H9 (cell line): Measurements from ENCODE around the gene ZMYM3. TPM values are rescaled to one million over a fixed set of nuclear protein-coding genes. Genes with fewer than 3 reads are reported as not detected.

ENCODE experiments used
- DNase-seq: peaks from one replicate; pipeline ENCODE4 v3.0.0-alpha.2; 2017
- H2AFZ ChIP-seq: one replicate; pipeline ENCODE4 v1.6.1; 2013; ENCODE audit warnings: mild to moderate bottlenecking, low read length, control low read depth, moderate library complexity
- H2AK5ac ChIP-seq: 2 replicates; pipeline ENCODE4 v1.6.1; 2013; ENCODE audit warnings: low read length, control low read depth, mixed read lengths; ENCODE audit not compliant: insufficient read length
- H2BK120ac ChIP-seq: one replicate; pipeline ENCODE4 v1.6.1; 2013; ENCODE audit warnings: low read depth, mild to moderate bottlenecking, low read length, control low read depth, inconsistent platforms; ENCODE audit not compliant: poor library complexity, severe bottlenecking
- H2BK12ac ChIP-seq: 2 replicates; pipeline ENCODE4 v1.6.1; 2013; ENCODE audit warnings: low read length, control low read depth, mixed read lengths, low read depth; ENCODE audit not compliant: insufficient read length
- H2BK15ac ChIP-seq: 2 replicates; pipeline ENCODE4 v1.6.1; 2013; ENCODE audit warnings: low read depth, low read length, control low read depth
- H2BK20ac ChIP-seq: one replicate; pipeline ENCODE4 v1.6.1; 2013; ENCODE audit warnings: low read depth, mild to moderate bottlenecking, low read length, control low read depth, inconsistent platforms; ENCODE audit not compliant: poor library complexity, severe bottlenecking
- H2BK5ac ChIP-seq: 2 replicates; pipeline ENCODE4 v1.6.1; 2013; ENCODE audit warnings: low read length, control low read depth, mixed read lengths; ENCODE audit not compliant: insufficient read length
- H3K14ac ChIP-seq: 2 replicates; pipeline ENCODE4 v1.6.1; 2013; ENCODE audit warnings: low read length, control low read depth; ENCODE audit not compliant: insufficient read depth
- H3K18ac ChIP-seq: 2 replicates; pipeline ENCODE4 v1.6.1; 2013; ENCODE audit warnings: low read depth, mild to moderate bottlenecking, mixed read lengths, low read length, control low read depth; ENCODE audit not compliant: insufficient read length
- H3K23ac ChIP-seq: 2 replicates; pipeline ENCODE4 v1.6.1; 2013; ENCODE audit warnings: low read length, control low read depth, mixed read lengths, low read depth; ENCODE audit not compliant: insufficient read length
- H3K23me2 ChIP-seq: 2 replicates; pipeline ENCODE4 v1.6.1; 2013; ENCODE audit warnings: low read depth, mild to moderate bottlenecking, mixed read lengths, low read length, control low read depth; ENCODE audit not compliant: insufficient read length, poor library complexity, severe bottlenecking
- H3K27ac ChIP-seq: 2 replicates; pipeline ENCODE4 v1.5.1; 2013; ENCODE audit warnings: low read length, control low read depth, mixed read lengths, low read depth; ENCODE audit not compliant: insufficient read length
- H3K27me3 ChIP-seq: 2 replicates; pipeline ENCODE4 v1.6.1; 2013; ENCODE audit warnings: low read length, control low read depth, inconsistent platforms; ENCODE audit not compliant: insufficient read depth
- H3K4ac ChIP-seq: 2 replicates; pipeline ENCODE4 v1.6.1; 2013; ENCODE audit warnings: low read depth, mild to moderate bottlenecking, control low read depth, inconsistent platforms, low read length, moderate library complexity
- H3K4me1 ChIP-seq: 2 replicates; pipeline ENCODE4 v1.6.1; 2013; ENCODE audit warnings: low read length, control low read depth, inconsistent platforms; ENCODE audit not compliant: insufficient read depth
- H3K4me2 ChIP-seq: 2 replicates; pipeline ENCODE4 v1.6.1; 2013; ENCODE audit warnings: low read length, control low read depth, mixed read lengths; ENCODE audit not compliant: insufficient read length, insufficient read depth
- H3K56ac ChIP-seq: 2 replicates; pipeline ENCODE4 v1.6.1; 2013; ENCODE audit warnings: low read depth, mild to moderate bottlenecking, mixed read lengths, low read length, control low read depth; ENCODE audit not compliant: insufficient read length
- H3K79me1 ChIP-seq: 2 replicates; pipeline ENCODE4 v1.6.1; 2013; ENCODE audit warnings: low read depth, mild to moderate bottlenecking, moderate library complexity, low read length, control low read depth, inconsistent platforms; ENCODE audit not compliant: insufficient read depth, poor library complexity, severe bottlenecking
- H3K79me2 ChIP-seq: 2 replicates; pipeline ENCODE4 v1.6.1; 2013; ENCODE audit warnings: low read length, control low read depth, inconsistent platforms; ENCODE audit not compliant: insufficient read depth
- H3K9ac ChIP-seq: 2 replicates; pipeline ENCODE4 v1.6.1; 2013; ENCODE audit warnings: low read length, control low read depth, mixed read lengths; ENCODE audit not compliant: insufficient read length; ENCODE audit errors: extremely low read depth
- H3K9me3 ChIP-seq: one replicate; pipeline ENCODE4 v1.6.1; 2013; ENCODE audit warnings: low read depth, low read length, inconsistent platforms; ENCODE audit not compliant: control insufficient read depth
- H3T11ph ChIP-seq: one replicate; pipeline ENCODE4 v1.6.1; 2013; ENCODE audit warnings: mild to moderate bottlenecking, low read length, control low read depth, inconsistent platforms
- H4K20me1 ChIP-seq: one replicate; pipeline ENCODE4 v1.6.1; 2013; ENCODE audit not compliant: control insufficient read depth, insufficient read length, insufficient read depth
- H4K5ac ChIP-seq: 2 replicates; pipeline ENCODE4 v1.6.1; 2013; ENCODE audit warnings: low read depth, mild to moderate bottlenecking, mixed read lengths, low read length, control low read depth; ENCODE audit not compliant: insufficient read length
- H4K8ac ChIP-seq: replicated peaks from 2 replicates; pipeline ENCODE4 v1.6.1; 2013; ENCODE audit warnings: low read length, control low read depth, mixed read lengths, low read depth; ENCODE audit not compliant: insufficient read length
- H4K91ac ChIP-seq: 2 replicates; pipeline ENCODE4 v1.6.1; 2013; ENCODE audit warnings: low read depth, mild to moderate bottlenecking, moderate library complexity, mixed read lengths, low read length, control low read depth; ENCODE audit not compliant: insufficient read length
- H3K27ac Mint-ChIP-seq, 3 experiments: 2 replicates in 2 of 3; 3 replicates in 1 of 3; pipeline ENCODE4 v1.8.0; 2020 to 2021; ENCODE audit warnings: mixed read lengths in 3 of 3, mild to moderate bottlenecking in 1 of 3, moderate library complexity in 1 of 3
- H3K27me3 Mint-ChIP-seq: 2 replicates; pipeline ENCODE4 v1.8.0; 2021; ENCODE audit warnings: low read depth, mild to moderate bottlenecking, moderate library complexity, mixed read lengths
- H3K36me3 Mint-ChIP-seq, 3 experiments: 2 replicates in 2 of 3; 3 replicates in 1 of 3; pipeline ENCODE4 v1.8.0; 2020 to 2021; ENCODE audit warnings: low read depth in 3 of 3, mixed read lengths in 3 of 3; ENCODE audit not compliant: insufficient read depth in 1 of 3
- H3K4me1 Mint-ChIP-seq, 2 experiments: 2 replicates each; pipeline ENCODE4 v1.8.0; 2020; ENCODE audit warnings: mixed read lengths in 2 of 2
- H3K4me3 Mint-ChIP-seq, 2 experiments: 2 replicates in 1 of 2; 3 replicates in 1 of 2; pipeline ENCODE4 v1.8.0; 2020 to 2021; ENCODE audit warnings: mild to moderate bottlenecking in 2 of 2, mixed read lengths in 2 of 2, moderate library complexity in 1 of 2
- H3K9me3 Mint-ChIP-seq, 2 experiments: 2 replicates in 1 of 2; 3 replicates in 1 of 2; pipeline ENCODE4 v1.8.0; 2020; ENCODE audit warnings: mild to moderate bottlenecking in 2 of 2, mixed read lengths in 2 of 2, moderate library complexity in 1 of 2
- CTCF ChIP-seq: fragments of 200-600 bp; sonication (generic); conservative IDR thresholded peaks from 3 replicates; pipeline ENCODE4 v1.8.0; 2021; ENCODE audit warnings: antibody characterized with exemption, mild to moderate bottlenecking
- WGBS: extraction: QIAGEN DNeasy Blood & Tissue Kit; methylation state at CpG from one replicate; pipeline ENCODE4 v1.1.7; 2013; ENCODE audit warnings: missing lambda C conversion rate, low lambda C conversion rate, mixed read lengths; ENCODE audit not compliant: insufficient read length; ENCODE audit errors: extremely low coverage; 5-methylcytosine and 5-hydroxymethylcytosine counted together
- total RNA-seq: library from RNA; stranded (reverse); gene quantifications from 2 replicates; pipeline ENCODE4 v1.2.1, GENCODE V29; 2021

ZMYM3 gene
- total RNA-seq, 1 experiment from 2014 or later: 86.5 TPM

- no peak overlapping the region for H3K56ac ChIP-seq
- H4K8ac ChIP-seq: no peak overlapping the region
- no peak overlapping the region for H4K5ac ChIP-seq
- H3K4me3 Mint-ChIP-seq: no peak overlapping the region
- no peaks in the 10 kb centered on the region for H3K79me1 ChIP-seq
- H3K14ac ChIP-seq: no peak overlapping the region
- H2BK120ac ChIP-seq: no peak overlapping the region
- H3K27me3 ChIP-seq: peaks cover 2% of the 10 kb centered on the region; the same call in 1 of the 2 replicates
- no peak overlapping the region for H2BK15ac ChIP-seq
- H3K4me1 ChIP-seq: no peaks in the 10 kb centered on the region
- no peak overlapping the region for H3K4ac ChIP-seq
- H3K9ac ChIP-seq: no peak overlapping the region
- peaks cover 38 to 77% (median 45%) of the 10 kb centered on the region in 3 experiments for H3K36me3 Mint-ChIP-seq
- H3K9me3 ChIP-seq: peaks cover 37% of the 10 kb centered on the region
- no peak overlapping the region for H2AFZ ChIP-seq
- no peak overlapping the region for H2BK5ac ChIP-seq
- H3T11ph ChIP-seq: no peak overlapping the region
- H3K27me3 Mint-ChIP-seq: no peaks in the 10 kb centered on the region
- no peak overlapping the region; a peak in 1 of 7 replicates for H3K27ac Mint-ChIP-seq
- no CpG with 5 or more reads among the region's 5 CpGs for WGBS
- H2BK20ac ChIP-seq: no peak overlapping the region
- H3K4me2 ChIP-seq: no peak overlapping the region
- no peaks in the 10 kb centered on the region for H3K79me2 ChIP-seq
- no peak overlapping the region for H2AK5ac ChIP-seq
- no peak overlapping the region for H3K27ac ChIP-seq
- no peak overlapping the region for H3K18ac ChIP-seq
- H3K23me2 ChIP-seq: no peaks in the 10 kb centered on the region
- H2BK12ac ChIP-seq: no peak overlapping the region
- H3K9me3 Mint-ChIP-seq: peaks cover 54 to 64% of the 10 kb centered on the region in 2 experiments
- TF ChIP-seq CTCF: no peak
- H3K4me1 Mint-ChIP-seq: peaks cover 2 to 14% of the 10 kb centered on the region in 2 experiments; a peak in 3 of 4 replicates
- no peak overlapping the region for H4K91ac ChIP-seq
- H3K23ac ChIP-seq: no peak overlapping the region
- no peaks in the 10 kb centered on the region for H4K20me1 ChIP-seq
- DNase-seq: no peak
These were observed 48.7 kb upstream of the ZMYM3 start for GRCh38 chrX:71302461-71303213.
